Measurements from ENCODE around the gene C6orf62. TPM values are rescaled to one million over a fixed set of nuclear protein-coding genes. Genes with fewer than 3 reads are reported as not detected.

C6orf62 gene
- total RNA-seq, 1 donor = 168 TPM

DNA sequence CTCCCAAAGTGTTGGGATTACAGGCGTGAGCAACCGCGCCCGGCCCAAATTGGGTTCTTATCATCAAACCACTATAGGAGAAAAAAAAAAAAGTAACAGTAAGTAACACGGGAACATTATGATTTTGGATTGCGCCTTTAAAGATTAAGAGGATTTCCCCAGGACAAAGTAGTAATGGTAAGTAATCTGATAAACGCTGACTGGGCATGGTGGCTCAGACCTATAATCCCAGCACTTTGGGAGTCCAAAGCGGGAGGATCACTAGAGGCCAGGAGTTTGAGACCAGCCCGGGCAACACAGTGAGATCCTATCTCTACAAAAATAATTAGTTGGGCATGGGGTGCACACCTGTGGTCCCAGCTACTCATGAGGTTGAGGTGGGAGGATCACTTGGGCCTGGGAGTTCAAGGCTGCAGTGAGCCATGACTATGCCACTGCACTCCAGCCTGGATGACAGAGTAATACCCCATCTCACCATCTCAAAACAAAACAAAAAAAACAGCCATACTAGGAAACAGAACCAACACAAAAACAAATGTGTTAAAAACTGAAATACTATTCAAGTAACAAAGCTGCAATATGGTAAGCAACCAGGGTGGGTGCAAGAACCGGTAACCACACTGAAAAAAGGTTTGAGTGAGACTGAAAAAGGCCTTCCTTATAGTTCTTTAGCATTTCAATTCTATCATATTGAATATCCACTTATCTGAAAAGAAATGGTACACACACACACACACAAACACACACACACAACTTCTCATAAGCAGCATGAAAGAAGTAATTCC, 8.2 kb downstream of the C6orf62 start:
- no peak overlapping the region for H3K27ac ChIP-seq (ENCODE audit: low read depth, low read length)
- DNase-seq (ENCODE audit: insufficient read length, low spot score, missing footprints) = no peak
- H3K4me1 ChIP-seq (ENCODE audit: insufficient read depth, low read length) = peaks cover 4% of the 10 kb centered on the region
- no peaks in the 10 kb centered on the region for H3K9me3 ChIP-seq (ENCODE audit: low read depth, low read length)
- no peaks in the 10 kb centered on the region for H3K27me3 ChIP-seq (ENCODE audit: insufficient read depth, low read length)
- H3K4me2 ChIP-seq (ENCODE audit: insufficient read depth, low read length) = no peak overlapping the region
- TF ChIP-seq, protein P1, sequence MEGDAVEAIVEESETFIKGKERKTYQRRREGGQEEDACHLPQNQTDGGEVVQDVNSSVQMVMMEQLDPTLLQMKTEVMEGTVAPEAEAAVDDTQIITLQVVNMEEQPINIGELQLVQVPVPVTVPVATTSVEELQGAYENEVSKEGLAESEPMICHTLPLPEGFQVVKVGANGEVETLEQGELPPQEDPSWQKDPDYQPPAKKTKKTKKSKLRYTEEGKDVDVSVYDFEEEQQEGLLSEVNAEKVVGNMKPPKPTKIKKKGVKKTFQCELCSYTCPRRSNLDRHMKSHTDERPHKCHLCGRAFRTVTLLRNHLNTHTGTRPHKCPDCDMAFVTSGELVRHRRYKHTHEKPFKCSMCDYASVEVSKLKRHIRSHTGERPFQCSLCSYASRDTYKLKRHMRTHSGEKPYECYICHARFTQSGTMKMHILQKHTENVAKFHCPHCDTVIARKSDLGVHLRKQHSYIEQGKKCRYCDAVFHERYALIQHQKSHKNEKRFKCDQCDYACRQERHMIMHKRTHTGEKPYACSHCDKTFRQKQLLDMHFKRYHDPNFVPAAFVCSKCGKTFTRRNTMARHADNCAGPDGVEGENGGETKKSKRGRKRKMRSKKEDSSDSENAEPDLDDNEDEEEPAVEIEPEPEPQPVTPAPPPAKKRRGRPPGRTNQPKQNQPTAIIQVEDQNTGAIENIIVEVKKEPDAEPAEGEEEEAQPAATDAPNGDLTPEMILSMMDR (IDR thresholded peaks at IDR 0.05; ENCODE audit: extremely low read depth, low read depth, low read length) = no peak
- no peak overlapping the region for H3K4me3 ChIP-seq (ENCODE audit: insufficient read depth, low read length)
- H4K20me1 ChIP-seq (ENCODE audit: insufficient read depth, low read length) = peaks cover 60% of the 10 kb centered on the region
- H3K36me3 ChIP-seq (ENCODE audit: insufficient read depth, low read length) = peaks cover 100% of the 10 kb centered on the region
- peaks cover 56% of the 10 kb centered on the region for H3K79me2 ChIP-seq (ENCODE audit: insufficient read depth, low read length)
- H2AFZ ChIP-seq (ENCODE audit: low read length) = no peak overlapping the region

DNA sequence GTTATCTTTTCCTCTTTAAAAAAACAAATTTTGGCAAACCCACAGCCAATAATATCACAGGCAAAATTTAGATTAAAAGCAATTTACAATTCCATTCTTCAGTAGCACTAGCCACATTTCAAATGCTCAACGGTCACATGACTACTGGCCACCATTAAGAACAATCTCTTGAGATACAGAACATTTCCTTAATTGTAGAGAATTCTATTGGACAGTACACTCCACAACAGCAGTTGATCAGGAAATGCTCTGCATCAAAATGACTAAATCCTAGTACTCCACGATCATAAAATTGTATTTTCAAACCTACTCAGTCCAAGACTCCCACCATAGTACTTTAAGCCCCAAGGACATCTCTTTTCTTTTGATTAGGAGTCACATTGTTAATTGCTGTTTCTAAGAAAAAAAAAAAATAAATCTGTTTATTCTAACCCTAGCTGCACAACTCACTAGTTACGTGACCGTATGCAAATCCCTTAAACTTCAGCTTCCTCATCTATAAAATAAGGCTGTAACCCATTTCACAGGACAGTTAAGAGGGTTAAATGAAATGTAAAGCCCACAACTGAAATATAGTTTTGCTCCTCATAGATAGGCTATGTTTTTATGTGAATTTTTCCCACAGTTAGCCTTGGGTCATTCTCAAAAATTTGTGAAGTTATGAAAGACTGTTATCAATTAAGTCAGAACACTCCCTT, 9.8 kb downstream of the C6orf62 start:
- H3K9me3 ChIP-seq (ENCODE audit: low read depth, low read length) = no peaks in the 10 kb centered on the region
- H3K4me1 ChIP-seq (ENCODE audit: insufficient read depth, low read length) = no peaks in the 10 kb centered on the region
- TF ChIP-seq, protein P1 (IDR thresholded peaks at IDR 0.05; ENCODE audit: extremely low read depth, low read depth, low read length) = no peak
- H4K20me1 ChIP-seq (ENCODE audit: insufficient read depth, low read length) = peaks cover 46% of the 10 kb centered on the region
- no peak overlapping the region for H3K4me2 ChIP-seq (ENCODE audit: insufficient read depth, low read length)
- H3K4me3 ChIP-seq (ENCODE audit: insufficient read depth, low read length) = no peak overlapping the region
- no peak for DNase-seq (ENCODE audit: insufficient read length, low spot score, missing footprints)
- H3K79me2 ChIP-seq (ENCODE audit: insufficient read depth, low read length) = peaks cover 40% of the 10 kb centered on the region
- H2AFZ ChIP-seq (ENCODE audit: low read length) = no peak overlapping the region
- H3K27ac ChIP-seq (ENCODE audit: low read depth, low read length) = no peak overlapping the region
- H3K27me3 ChIP-seq (ENCODE audit: insufficient read depth, low read length) = no peaks in the 10 kb centered on the region
- peaks cover 100% of the 10 kb centered on the region for H3K36me3 ChIP-seq (ENCODE audit: insufficient read depth, low read length)

DNA sequence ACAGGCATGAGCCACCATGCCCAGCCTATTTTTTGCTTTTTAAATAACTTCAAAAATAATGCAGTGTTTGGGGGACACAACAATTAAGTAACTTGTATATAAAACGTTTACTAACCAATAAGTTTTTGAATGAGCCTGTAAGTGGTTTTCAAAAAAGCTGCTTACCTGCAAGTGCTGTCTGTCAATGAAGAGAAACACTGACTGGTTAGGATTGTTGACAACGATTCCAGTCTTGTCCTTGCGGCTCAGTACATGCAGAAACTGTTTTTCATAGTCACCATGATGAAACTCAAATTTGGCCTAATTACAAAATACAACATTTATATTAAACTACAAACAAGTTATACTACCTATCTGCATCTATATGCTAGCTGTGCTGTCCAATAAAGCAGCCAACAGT, 10.3 kb downstream of the C6orf62 start:
- TF ChIP-seq, protein P1 (IDR thresholded peaks at IDR 0.05; ENCODE audit: extremely low read depth, low read depth, low read length) = no peak
- Histone ChIP-seq H3K27me3 (ENCODE audit: insufficient read depth, low read length) (no peaks in the 10 kb centered on the region), H3K27ac (ENCODE audit: low read depth, low read length) (no peak overlapping the region), H4K20me1 (ENCODE audit: insufficient read depth, low read length) (peaks cover 41% of the 10 kb centered on the region), H3K4me1 (ENCODE audit: insufficient read depth, low read length) (no peaks in the 10 kb centered on the region), H3K36me3 (ENCODE audit: insufficient read depth, low read length) (peaks cover 100% of the 10 kb centered on the region), H3K4me3 (ENCODE audit: insufficient read depth, low read length) (no peak overlapping the region), H3K9me3 (ENCODE audit: low read depth, low read length) (no peaks in the 10 kb centered on the region), H3K4me2 (ENCODE audit: insufficient read depth, low read length) (no peak overlapping the region), H2AFZ (ENCODE audit: low read length) (no peak overlapping the region), H3K79me2 (ENCODE audit: insufficient read depth, low read length) (peaks cover 35% of the 10 kb centered on the region)
- no peak for DNase-seq (ENCODE audit: insufficient read length, low spot score, missing footprints)

DNA sequence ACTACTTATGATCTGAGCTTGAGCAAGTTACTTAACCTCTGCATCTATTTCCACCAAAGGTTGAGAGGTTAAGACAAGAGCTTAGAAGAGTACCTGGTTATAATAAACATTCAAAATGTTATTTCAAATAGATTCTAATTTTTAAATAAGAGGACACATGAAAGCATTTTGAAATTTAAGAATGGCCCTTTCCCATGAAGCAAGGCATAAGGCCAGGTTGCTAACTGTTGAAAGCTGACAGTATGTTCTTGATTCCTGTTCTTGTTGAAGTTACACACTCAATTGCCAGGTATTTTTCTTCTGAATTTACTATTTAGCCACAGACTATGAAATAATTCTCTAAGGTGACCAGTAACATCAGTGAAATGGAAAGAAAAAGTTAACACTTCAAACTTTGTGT, 14.5 kb downstream of the C6orf62 start:
- H3K9me3 ChIP-seq (ENCODE audit: low read depth, low read length) = no peaks in the 10 kb centered on the region
- H2AFZ ChIP-seq (ENCODE audit: low read length) = no peak overlapping the region
- H3K4me3 ChIP-seq (ENCODE audit: insufficient read depth, low read length) = no peak overlapping the region
- H3K4me2 ChIP-seq (ENCODE audit: insufficient read depth, low read length) = no peak overlapping the region
- peaks cover 10% of the 10 kb centered on the region for H3K4me1 ChIP-seq (ENCODE audit: insufficient read depth, low read length)
- peaks cover 4% of the 10 kb centered on the region for H3K79me2 ChIP-seq (ENCODE audit: insufficient read depth, low read length)
- DNase-seq (ENCODE audit: insufficient read length, low spot score, missing footprints) = no peak
- TF ChIP-seq, protein P1 (IDR thresholded peaks at IDR 0.05; ENCODE audit: extremely low read depth, low read depth, low read length) = no peak
- H3K36me3 ChIP-seq (ENCODE audit: insufficient read depth, low read length) = peaks cover 72% of the 10 kb centered on the region
- no peak overlapping the region for H3K27ac ChIP-seq (ENCODE audit: low read depth, low read length)
- H4K20me1 ChIP-seq (ENCODE audit: insufficient read depth, low read length) = peaks cover 6% of the 10 kb centered on the region
- no peaks in the 10 kb centered on the region for H3K27me3 ChIP-seq (ENCODE audit: insufficient read depth, low read length)
